K562 (cell line): ENCODE data around the gene TMEM88.

ENCODE experiments used
- CTCF ChIP-seq, 3 experiments: IDR thresholded peaks in 2 of 3; conservative IDR thresholded peaks in 1 of 3; 2 replicates each; pipeline ENCODE4 v1.5.1; 2011 to 2012; ENCODE audit warnings: low read length in 3 of 3, mild to moderate bottlenecking in 3 of 3, control low read depth in 2 of 3, improper control_type of control experiment in 1 of 3, inconsistent platforms in 1 of 3, low read depth in 1 of 3, mixed read lengths in 1 of 3, moderate library complexity in 1 of 3; ENCODE audit not compliant: insufficient read depth in 2 of 3
- ELK1 ChIP-seq: sonication (generic); formaldehyde crosslinking; IDR thresholded peaks from 2 replicates; pipeline ENCODE4 v1.8.1; 2022; ENCODE audit warnings: missing genetic modification reagents
- EP300 ChIP-seq: IDR thresholded peaks from 2 replicates; pipeline ENCODE4 v1.6.1; 2012; ENCODE audit warnings: low read length, improper control_type of control experiment
- HCFC1 ChIP-seq: IDR thresholded peaks from 2 replicates; pipeline ENCODE4 v1.6.1; 2012; ENCODE audit warnings: low read depth, low read length, improper control_type of control experiment
- HINFP ChIP-seq: fragments of 450-650 bp; conservative IDR thresholded peaks from 2 replicates; pipeline ENCODE4 v1.6.1; 2016; ENCODE audit warnings: missing genetic modification characterization, low read depth, mild to moderate bottlenecking, control low read depth, missing compliant biosample characterization
- MED1 ChIP-seq: sonication (generic); formaldehyde crosslinking; IDR thresholded peaks from 2 replicates; pipeline ENCODE4 v1.8.1; 2023; ENCODE audit warnings: missing genetic modification reagents, borderline replicate concordance
- NCOA2 ChIP-seq, 2 experiments: fragments of 450-650 bp; IDR thresholded peaks; 2 replicates each; pipeline ENCODE4 v1.6.1; 2018; ENCODE audit warnings: mild to moderate bottlenecking in 2 of 2, moderate library complexity in 1 of 2; ENCODE audit not compliant: partially characterized antibody in 2 of 2
- ZNF354B ChIP-seq: fragments of 250-450 bp; sonication (Bioruptor Pico); IDR thresholded peaks from 2 replicates; pipeline ENCODE4 v1.4.0; 2020

- TF ChIP-seq CTCF (IDR thresholded peaks at IDR 0.05 in 2 of 3, conservative IDR thresholded peaks at IDR 0.05 in 1 of 3; ENCODE audit: insufficient read depth in 2 of 3, low read depth in 1 of 3, low read length in 3 of 3) (no peak), ELK1 (CRISPR knock-in tag) (no peak), ZNF354B (no peak), NCOA2 (IDR thresholded peaks at IDR 0.05; ENCODE audit: partially characterized antibody in 2 of 2) (no peak), EP300 (0 out of 2 replicates have a peak, but pooled peaks have one; percentile 9), HINFP (tag) (no peak), HCFC1 (no peak), MED1 (CRISPR knock-in tag) (no peak)
These were observed 12.2 kb upstream of the TMEM88 start for GRCh38 chr17:7842380-7843256.
